Fibroblast of the conjunctiva (primary cell): ENCODE data around the gene ALG11.
"Not testable (repeated sequence)": the region's sequence is repeated elsewhere in the genome, so short reads cannot be mapped to it uniquely, and the experiment has no call there.

ENCODE experiments used
- DNase-seq: peaks from one replicate; pipeline ENCODE4 v3.0.0-alpha.2; 2010; ENCODE audit warnings: low read depth

ALG11 gene

DNA sequence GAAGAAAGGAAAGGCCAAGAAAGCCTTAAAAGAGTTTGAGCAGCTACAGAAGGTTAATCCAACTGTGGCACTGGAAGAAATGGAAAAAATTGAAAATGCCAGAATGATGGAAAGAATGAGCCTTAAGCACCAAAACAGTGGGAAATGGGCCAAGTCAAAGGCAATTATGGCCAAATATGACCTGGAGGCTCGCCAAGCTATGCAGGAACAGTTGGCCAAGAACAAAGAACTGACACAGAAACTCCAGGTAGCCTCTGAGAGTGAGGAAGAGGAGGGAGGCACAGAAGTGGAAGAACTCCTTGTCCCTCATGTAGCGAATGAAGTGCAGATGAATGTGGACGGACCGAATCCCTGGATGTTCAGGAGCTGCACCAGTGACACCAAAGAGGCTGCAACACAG, 17.4 kb downstream of the ALG11 start:
- no peak for DNase-seq

- not testable (repeated sequence) for DNase-seq
These were observed 18.2 kb downstream of the ALG11 start for GRCh38 chr13:52030401-52030800.

DNA sequence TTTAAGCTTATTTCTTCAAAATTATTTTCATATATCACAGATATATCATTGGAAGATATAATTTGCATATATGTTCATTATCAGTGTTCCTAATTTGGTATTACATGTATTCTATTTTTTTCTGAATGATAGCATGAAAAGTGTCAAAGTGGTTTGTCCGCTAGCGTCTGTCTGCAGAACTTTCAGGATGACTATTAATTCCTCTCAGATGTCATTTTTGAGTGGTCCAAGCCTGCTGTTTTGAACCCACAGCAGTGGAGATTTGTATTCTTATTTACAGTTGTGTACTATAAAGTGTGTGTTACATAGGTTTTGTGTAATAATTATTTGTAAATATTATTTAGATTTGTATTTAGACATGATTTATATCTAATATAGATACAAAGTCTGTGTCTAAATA, 20.8 kb downstream of the ALG11 start:
- no peak for DNase-seq

GRCh38 chr13:52034616-52035226, 22.5 kb downstream of the ALG11 start:
- no peak for DNase-seq

DNA sequence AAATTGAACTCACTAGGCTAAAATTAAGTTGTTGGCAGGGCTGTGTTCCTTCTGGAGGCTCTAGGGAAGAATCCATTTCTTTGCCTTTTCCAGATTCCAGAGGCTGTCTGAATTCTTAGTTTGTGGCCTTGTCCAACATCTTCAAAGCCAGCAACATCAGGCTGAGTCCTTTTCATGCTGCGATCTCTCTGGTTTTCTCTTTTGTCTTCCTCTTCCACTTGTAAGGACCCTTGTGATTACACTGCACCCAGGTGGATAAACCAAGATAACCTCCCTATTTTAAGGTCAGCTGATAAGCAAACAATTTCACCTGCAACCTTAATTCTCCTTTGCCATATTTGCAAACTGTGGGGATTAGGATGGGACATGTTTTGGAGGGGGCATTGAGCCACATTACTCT, 23.8 kb downstream of the ALG11 start:
- no peak for DNase-seq

DNA sequence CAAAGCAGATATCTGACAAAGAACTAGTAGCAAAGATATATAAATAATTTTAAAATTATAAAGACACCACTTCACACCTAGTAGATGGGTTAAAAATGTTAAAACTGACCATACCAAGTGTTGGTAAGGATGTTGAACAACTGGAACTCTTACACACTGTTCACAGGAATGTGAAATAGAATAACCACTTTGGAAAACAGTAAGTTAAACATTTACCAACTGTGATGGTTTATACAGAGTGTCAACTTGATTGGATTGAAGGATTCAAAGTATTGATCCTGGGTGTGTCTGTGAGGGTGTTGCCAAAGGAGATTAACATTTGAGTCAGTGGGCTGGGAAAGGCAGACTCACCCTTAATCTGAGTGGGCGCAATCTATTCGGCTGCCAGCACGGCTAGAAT, 31.5 kb downstream of the ALG11 start:
- DNase-seq = no peak

DNA sequence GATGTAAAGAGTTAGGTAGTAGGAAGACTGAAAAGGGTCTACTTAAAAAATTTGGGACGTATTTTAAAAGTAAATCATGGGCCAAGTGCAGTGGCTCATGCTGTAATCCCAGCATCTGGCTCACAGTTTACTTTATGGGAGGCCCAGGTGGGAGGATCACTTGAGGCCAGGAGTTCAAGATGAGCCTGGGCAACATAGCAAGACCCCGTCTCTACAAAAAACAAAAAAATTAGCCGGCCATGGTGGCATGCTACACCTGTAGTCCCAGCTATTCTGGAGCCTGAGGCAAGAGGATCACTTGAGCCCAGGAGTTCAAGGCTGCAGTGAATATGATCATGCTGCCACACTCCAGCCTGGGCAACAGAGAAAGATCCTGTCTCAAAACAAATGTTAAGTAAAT, 35.3 kb downstream of the ALG11 start:
- no peak for DNase-seq

- no peak for DNase-seq
These were observed 36.3 kb downstream of the ALG11 start for GRCh38 chr13:52048516-52048915.

DNA sequence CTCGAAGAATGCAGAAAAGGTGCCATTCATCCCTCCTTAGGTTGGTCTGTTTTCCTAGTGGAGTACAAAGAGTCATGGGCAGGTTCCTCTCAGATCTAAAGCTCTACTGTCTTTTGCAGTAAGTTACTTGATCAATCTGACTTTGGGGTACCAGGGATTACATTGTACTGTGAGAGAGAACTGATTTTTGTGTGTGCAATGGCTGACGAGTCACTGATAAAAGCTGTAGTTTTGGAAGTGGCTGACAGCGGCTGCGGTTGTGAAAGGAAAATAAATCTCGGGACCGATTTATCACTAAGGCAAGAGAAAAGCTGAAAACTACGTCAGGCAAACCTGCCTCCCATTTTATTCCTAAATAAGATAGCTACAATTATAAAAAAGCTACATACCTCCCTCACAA, 39.2 kb downstream of the ALG11 start:
- no peak for DNase-seq

DNA sequence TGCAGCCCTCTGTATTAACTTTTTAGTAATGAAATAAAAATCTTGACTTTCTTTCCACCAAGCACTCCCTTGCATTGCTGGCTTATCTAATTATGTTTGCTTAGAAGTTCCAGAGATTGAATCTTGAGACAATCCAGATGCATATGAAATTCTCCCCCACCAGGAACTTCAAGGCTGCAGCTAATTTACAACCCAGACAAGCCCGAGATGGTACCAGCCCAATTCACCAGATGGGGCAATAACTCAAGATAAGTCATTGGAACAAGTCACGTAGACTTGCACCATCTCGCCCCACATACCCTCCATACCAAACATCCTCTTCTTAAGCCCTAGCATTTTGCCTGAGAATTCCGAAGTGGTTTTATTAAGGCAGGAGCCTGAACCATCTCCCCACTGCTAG, 41.3 kb downstream of the ALG11 start:
- no peak for DNase-seq

DNA sequence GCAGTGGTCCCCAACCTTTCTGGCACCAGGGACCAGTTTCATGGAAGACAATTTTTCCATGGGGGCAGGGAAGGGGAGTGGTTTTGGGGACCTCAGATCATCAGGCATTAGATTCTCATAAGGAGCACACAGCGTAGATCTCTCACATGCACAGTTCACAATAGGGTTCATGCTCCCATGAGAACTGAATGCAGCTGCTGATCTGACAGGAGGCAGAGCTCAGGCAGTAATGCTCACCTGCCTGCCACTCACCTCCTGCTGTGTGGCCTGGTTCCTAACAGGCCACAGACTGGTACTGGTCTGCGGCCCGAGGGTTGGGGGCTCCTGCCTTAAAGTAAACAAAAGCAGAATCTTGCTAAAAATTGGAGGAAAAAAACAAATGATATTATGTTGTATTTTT, 48.9 kb downstream of the ALG11 start:
- not testable (repeated sequence) for DNase-seq

DNA sequence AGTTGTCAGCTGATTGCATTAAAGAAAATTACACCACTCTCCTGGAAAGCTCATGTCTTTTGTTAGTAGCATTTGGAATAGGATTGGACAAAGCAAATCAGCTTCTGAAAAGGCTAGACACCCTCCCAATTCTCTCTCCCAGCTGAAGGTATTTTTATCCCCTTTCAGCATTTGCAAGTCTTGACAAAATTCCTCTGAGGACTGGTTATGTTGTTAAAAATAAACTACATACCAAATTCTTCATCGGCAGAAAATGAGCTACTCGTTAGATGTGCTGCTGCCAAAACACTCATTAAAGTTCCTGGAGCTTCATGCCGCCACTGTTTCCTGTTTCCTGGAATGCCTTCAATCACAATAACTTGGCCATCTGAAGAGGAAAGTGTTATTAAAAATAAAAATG, 49.4 kb downstream of the ALG11 start:
- no peak for DNase-seq

DNA sequence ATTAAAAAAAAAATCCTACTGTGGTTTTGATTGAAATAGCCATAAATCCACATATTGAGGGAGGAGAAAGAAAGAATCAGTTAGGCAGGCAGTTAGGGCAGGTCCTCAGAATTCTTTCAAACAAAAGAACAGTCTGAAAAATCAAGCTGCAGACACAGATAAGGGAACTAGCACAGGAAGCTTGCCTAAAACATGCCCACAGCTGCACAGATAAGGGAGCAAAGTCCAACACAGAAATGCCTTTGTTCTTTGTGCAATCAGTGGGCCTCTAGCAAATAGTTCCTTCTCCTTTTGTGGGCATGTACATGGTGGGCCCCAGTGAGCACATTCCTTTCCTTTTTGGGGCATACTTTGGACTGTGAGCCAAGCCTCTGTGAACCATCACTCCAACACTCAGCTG, 55.0 kb downstream of the ALG11 start:
- no peak for DNase-seq

DNA sequence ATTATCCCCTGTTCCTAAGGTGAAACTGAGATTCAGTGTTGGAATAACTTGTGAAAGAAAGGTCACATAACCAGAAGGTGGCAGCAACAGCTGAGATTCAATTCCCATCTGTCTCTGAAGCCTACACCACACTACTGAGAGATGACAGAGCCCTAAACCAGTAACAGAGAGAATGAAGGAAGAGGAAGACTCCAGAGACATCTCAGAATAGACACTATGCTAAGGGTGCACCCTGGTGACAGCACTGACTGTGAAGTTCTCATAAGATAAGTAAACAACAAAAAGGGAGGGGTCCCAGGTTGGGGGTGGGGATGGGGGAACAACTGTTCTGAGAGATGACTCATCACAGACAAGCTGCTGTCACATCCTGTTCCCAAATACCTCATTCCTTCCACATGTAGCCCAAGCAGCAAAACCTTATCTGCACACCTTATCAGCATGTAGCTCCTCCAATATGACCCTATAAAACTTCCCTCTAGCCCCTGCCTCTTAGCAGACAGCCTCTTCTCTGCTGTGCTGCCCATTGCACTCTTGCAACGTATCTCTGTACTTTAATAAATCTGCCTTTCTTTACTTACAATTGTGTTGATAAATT, 58.8 kb downstream of the ALG11 start:
- DNase-seq = peak; percentile 3
